HG03280 (cell line): ENCODE measurements around the gene PAX4.

Experiments
- ATAC-seq: cut with Tn5 transposase; IDR thresholded peaks from one replicate; pipeline ENCODE4 v1.9.1; 2021; ENCODE audit warnings: mild to moderate bottlenecking, moderate library complexity; ENCODE audit not compliant: unreplicated experiment

Gene PAX4

GRCh38 chr7:127618042-127618441, at the start of gene PAX4:
Gene PAX4 (minus strand): TSS chr7:127618142. CDS start chr7:127615928, 2,214 bp downstream.
- no peak for ATAC-seq

GRCh38 chr7:127667017-127667670, 49.2 kb upstream of the PAX4 start:
- no peak for ATAC-seq

GRCh38 chr7:127666602-127667001, 48.7 kb upstream of the PAX4 start:
- ATAC-seq, result no peak

GRCh38 chr7:127665922-127666321, 48.0 kb upstream of the PAX4 start:
- no peak for ATAC-seq

- no peak for ATAC-seq
Measured at GRCh38 chr7:127658970-127659630, 41.2 kb upstream of the PAX4 start.

- no peak for ATAC-seq
Measured at GRCh38 chr7:127657500-127657899, 39.6 kb upstream of the PAX4 start.

- no peak for ATAC-seq
Measured at GRCh38 chr7:127655720-127656119, 37.8 kb upstream of the PAX4 start.

GRCh38 chr7:127654404-127655394, 36.8 kb upstream of the PAX4 start:
- no peak for ATAC-seq

- ATAC-seq, result no peak
Measured at GRCh38 chr7:127653396-127653795, 35.5 kb upstream of the PAX4 start.

GRCh38 chr7:127652333-127653248, 34.6 kb upstream of the PAX4 start:
- ATAC-seq, result peak; percentile 15

- ATAC-seq, result peak; percentile 92
Measured at GRCh38 chr7:127651556-127652332, 33.8 kb upstream of the PAX4 start, which contains the start of gene SND1. Gene SND1 (plus strand): TSS chr7:127652194. CDS start chr7:127652374, 180 bp downstream.

- ATAC-seq, result no peak
Measured at GRCh38 chr7:127650847-127651555, 33.1 kb upstream of the PAX4 start.

- ATAC-seq, result no peak
Measured at GRCh38 chr7:127648986-127649385, 31.0 kb upstream of the PAX4 start.

- no peak for ATAC-seq
Measured at GRCh38 chr7:127647636-127648035, 29.7 kb upstream of the PAX4 start.

GRCh38 chr7:127644484-127644883, 26.5 kb upstream of the PAX4 start:
- no peak for ATAC-seq

GRCh38 chr7:127638197-127638596, 20.3 kb upstream of the PAX4 start:
- no peak for ATAC-seq

GRCh38 chr7:127635659-127636285, 17.8 kb upstream of the PAX4 start:
- ATAC-seq, result no peak

GRCh38 chr7:127632276-127632910, 14.5 kb upstream of the PAX4 start:
- ATAC-seq, result no peak
